CD14-positive monocyte (primary cell): Measurements from ENCODE around the gene C3orf18. TPM values are rescaled to one million over a fixed set of nuclear protein-coding genes. Genes with fewer than 3 reads are reported as not detected.

ENCODE experiments used
- DNase-seq, 3 donors: peaks; one replicate each; pipeline ENCODE4 v3.0.0-alpha.2; 2011 to 2022
- H2AFZ ChIP-seq: 2 replicates; pipeline ENCODE4 v1.6.0; 2012; ENCODE audit warnings: mild to moderate bottlenecking, low read depth, low read length, inconsistent platforms; ENCODE audit not compliant: insufficient read depth, poor library complexity, severe bottlenecking
- H3K27ac ChIP-seq, 2 donors: 1 replicate in 1 of 2; 2 replicates in 1 of 2; pipeline ENCODE4 v1.5.1; 2012 to 2013; ENCODE audit warnings: low read length in 2 of 2, control low read depth in 1 of 2, inconsistent platforms in 1 of 2, low read depth in 1 of 2, mild to moderate bottlenecking in 1 of 2
- H3K27me3 ChIP-seq, 2 donors: one replicate each; pipeline versions ENCODE4 v1.6.0 to v1.6.1; 2011 to 2013; ENCODE audit warnings: low read length in 2 of 2; ENCODE audit not compliant: control insufficient read depth in 2 of 2, insufficient read depth in 2 of 2
- H3K36me3 ChIP-seq, 2 donors: replicated peaks in 1 of 2; 1 replicate in 1 of 2; 2 replicates in 1 of 2; pipeline versions ENCODE4 v1.5.1 to v1.6.1; 2012 to 2013; ENCODE audit warnings: low read length in 2 of 2, control low read depth in 1 of 2, inconsistent platforms in 1 of 2, mild to moderate bottlenecking in 1 of 2; ENCODE audit not compliant: insufficient read depth in 2 of 2, control insufficient read depth in 1 of 2
- H3K4me1 ChIP-seq, 2 donors: 1 replicate in 1 of 2; 2 replicates in 1 of 2; pipeline versions ENCODE4 v1.5.1 to v1.6.1; 2012 to 2013; ENCODE audit warnings: low read length in 2 of 2, control low read depth in 1 of 2, inconsistent platforms in 1 of 2, mild to moderate bottlenecking in 1 of 2, moderate library complexity in 1 of 2; ENCODE audit not compliant: insufficient read depth in 2 of 2, control insufficient read depth in 1 of 2
- H3K4me2 ChIP-seq: replicated peaks from 2 replicates; pipeline ENCODE3; 2012; ENCODE audit warnings: low read length, moderate library complexity, mild to moderate bottlenecking; ENCODE audit not compliant: poor library complexity, severe bottlenecking; ENCODE audit errors: extremely low read depth
- H3K4me3 ChIP-seq, 3 experiments: fragments of 200-600 bp in 1 of 3; sonication (generic) in 1 of 3; replicated peaks in 1 of 3; 1 replicate in 2 of 3; 2 replicates in 1 of 3; pipeline ENCODE4 v1.5.1; 2011 to 2013; ENCODE audit warnings: low read length in 3 of 3, mild to moderate bottlenecking in 3 of 3, control low read depth in 2 of 3, low read depth in 2 of 3, inconsistent platforms in 1 of 3, moderate library complexity in 1 of 3
- H3K79me2 ChIP-seq: 2 replicates; pipeline ENCODE4 v1.6.0; 2012; ENCODE audit warnings: mild to moderate bottlenecking, control low read depth, inconsistent platforms, low read length, moderate library complexity; ENCODE audit not compliant: insufficient read depth
- H3K9ac ChIP-seq: 2 replicates; pipeline ENCODE4 v1.6.0; 2017; ENCODE audit warnings: low read length, mild to moderate bottlenecking; ENCODE audit not compliant: insufficient read depth, poor library complexity, severe bottlenecking
- H3K9me3 ChIP-seq, 2 donors: replicated peaks in 1 of 2; 1 replicate in 1 of 2; 2 replicates in 1 of 2; pipeline versions ENCODE4 v1.5.1 to v1.6.1; 2012 to 2013; ENCODE audit warnings: low read length in 2 of 2, control low read depth in 1 of 2; ENCODE audit not compliant: control insufficient read depth in 1 of 2, insufficient read depth in 1 of 2
- H4K20me1 ChIP-seq: 2 replicates; pipeline ENCODE4 v1.6.0; 2012; ENCODE audit warnings: mild to moderate bottlenecking, low read length, control low read depth, moderate library complexity; ENCODE audit not compliant: insufficient read depth
- H3K27ac Mint-ChIP-seq, 7 donors: one replicate each; pipeline ENCODE4 v1.8.0; 2020; ENCODE audit warnings: mild to moderate bottlenecking in 7 of 7, mixed read lengths in 7 of 7, moderate library complexity in 6 of 7, inconsistent platforms in 2 of 7
- H3K27me3 Mint-ChIP-seq, 3 donors: one replicate each; pipeline ENCODE4 v1.8.0; 2021 to 2022; ENCODE audit warnings: low read depth in 3 of 3, mild to moderate bottlenecking in 3 of 3, mixed read lengths in 3 of 3, moderate library complexity in 3 of 3, inconsistent platforms in 1 of 3
- H3K36me3 Mint-ChIP-seq, 2 donors: one replicate each; pipeline ENCODE4 v1.8.0; 2020; ENCODE audit warnings: mixed read lengths in 2 of 2, inconsistent platforms in 1 of 2, mild to moderate bottlenecking in 1 of 2
- H3K4me1 Mint-ChIP-seq: one replicate; pipeline ENCODE4 v1.8.0; 2020; ENCODE audit warnings: mild to moderate bottlenecking, mixed read lengths
- H3K4me3 Mint-ChIP-seq, 2 donors: one replicate each; pipeline ENCODE4 v1.8.0; 2020; ENCODE audit warnings: mild to moderate bottlenecking in 2 of 2, mixed read lengths in 2 of 2, moderate library complexity in 1 of 2
- H3K9me3 Mint-ChIP-seq, 7 donors: one replicate each; pipeline ENCODE4 v1.8.0; 2020 to 2022; ENCODE audit warnings: mixed read lengths in 7 of 7, mild to moderate bottlenecking in 6 of 7, moderate library complexity in 6 of 7, inconsistent platforms in 2 of 7
- WGBS: methylation state at CpG from one replicate; pipeline ENCODE4 v1.1.5; 2013; ENCODE audit warnings: missing lambda C conversion rate; ENCODE audit not compliant: insufficient coverage; 5-methylcytosine and 5-hydroxymethylcytosine counted together
- intact Hi-C, 2 donors: fragments of 100-400 bp; cut with micrococcal nuclease; formaldehyde crosslinking; loops; one replicate each; pipeline versions ENCODE4 v1.15.0 to v1.15.1; 2023
- polyA plus RNA-seq, 3 donors: library from polyadenylated mRNA; depleted of rRNA in 1 of 3; unstranded in 2 of 3; stranded (reverse) in 1 of 3; fragments of 300-500 nt in 2 of 3; fragments of >200 nt in 1 of 3; fragmentation: Illumina TruSeq in 2 of 3; gene quantifications; 1 replicate in 2 of 3; 2 replicates in 1 of 3; pipeline ENCODE4 v1.2.3, GENCODE V29; 2012 to 2021
- TF ChIP-seq, protein P1 (sequence below): fragments of 200-600 bp; IDR thresholded peaks from one replicate; pipeline ENCODE4 v1.8.0; 2022; ENCODE audit warnings: antibody characterized with exemption, mild to moderate bottlenecking

Gene C3orf18
- polyA plus RNA-seq, 3 donors = 0.18 to 1.5 (median 0.76) TPM

DNA sequence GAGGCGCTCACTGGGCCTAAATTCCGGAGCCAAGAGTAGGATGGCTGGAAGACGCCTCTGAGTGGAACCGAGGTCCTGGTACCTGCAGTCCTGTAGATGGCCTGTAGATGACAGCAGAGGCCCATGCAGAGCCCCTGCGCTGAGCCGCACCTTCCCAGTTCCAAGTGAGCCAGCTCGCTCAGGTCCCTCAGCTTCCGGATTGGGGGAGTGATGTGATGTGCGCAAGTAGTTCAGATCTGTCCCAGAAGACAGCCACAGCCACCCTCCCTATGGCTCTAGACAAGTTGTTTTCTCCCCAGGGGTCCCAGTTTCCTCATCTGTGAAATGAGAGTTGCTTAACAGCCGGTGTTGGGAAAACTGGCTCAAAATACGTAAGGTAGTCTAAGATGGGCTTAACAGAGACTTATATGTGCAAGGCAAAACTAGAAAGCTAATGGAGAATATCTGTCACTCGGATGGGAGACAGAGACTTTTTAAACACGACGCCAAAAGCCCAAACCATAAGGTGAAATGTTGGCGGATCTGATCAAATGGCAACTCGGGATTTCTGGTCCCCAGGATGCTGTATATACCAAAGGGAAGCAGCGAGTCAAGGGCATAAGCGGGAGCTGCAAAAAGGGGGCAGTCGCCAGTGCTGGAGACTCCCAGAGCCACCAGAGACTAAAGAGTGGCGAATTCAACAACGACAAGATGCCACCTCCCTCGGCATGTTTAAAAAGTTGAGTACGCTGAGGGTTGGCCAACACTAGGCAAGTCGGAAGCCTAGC is 48.6 kb upstream of the C3orf18 start:
- Histone ChIP-seq H3K27me3 (no peaks in the 10 kb centered on the region), H3K9ac (peak overlapping the region; percentile 97), H3K4me1 (peaks cover 72 to 83% of the 10 kb centered on the region in 2 donors), H3K4me3 (peak overlapping the region; percentile 43 to 91 (median 88)), H2AFZ (peak overlapping the region; percentile 77), H3K36me3 (peaks cover 0 to 5% of the 10 kb centered on the region in 2 donors), H3K27ac (peak overlapping the region; percentile 82 to 89), H4K20me1 (peaks cover 6% of the 10 kb centered on the region), H3K4me2 (peak overlapping the region; percentile 84), H3K79me2 (peaks cover 50% of the 10 kb centered on the region), H3K9me3 (no peaks in the 10 kb centered on the region)
- peak overlapping the region; percentile 94 to 99 (median 98) for H3K27ac Mint-ChIP-seq
- intact Hi-C loops = loop anchor here in 1 of 2 donors (2.0 to 5.0 kb wide), 2 partner anchors 17 to 259 kb away; partner anchors contain the start of gene TMEM115
- TF ChIP-seq, protein P1, sequence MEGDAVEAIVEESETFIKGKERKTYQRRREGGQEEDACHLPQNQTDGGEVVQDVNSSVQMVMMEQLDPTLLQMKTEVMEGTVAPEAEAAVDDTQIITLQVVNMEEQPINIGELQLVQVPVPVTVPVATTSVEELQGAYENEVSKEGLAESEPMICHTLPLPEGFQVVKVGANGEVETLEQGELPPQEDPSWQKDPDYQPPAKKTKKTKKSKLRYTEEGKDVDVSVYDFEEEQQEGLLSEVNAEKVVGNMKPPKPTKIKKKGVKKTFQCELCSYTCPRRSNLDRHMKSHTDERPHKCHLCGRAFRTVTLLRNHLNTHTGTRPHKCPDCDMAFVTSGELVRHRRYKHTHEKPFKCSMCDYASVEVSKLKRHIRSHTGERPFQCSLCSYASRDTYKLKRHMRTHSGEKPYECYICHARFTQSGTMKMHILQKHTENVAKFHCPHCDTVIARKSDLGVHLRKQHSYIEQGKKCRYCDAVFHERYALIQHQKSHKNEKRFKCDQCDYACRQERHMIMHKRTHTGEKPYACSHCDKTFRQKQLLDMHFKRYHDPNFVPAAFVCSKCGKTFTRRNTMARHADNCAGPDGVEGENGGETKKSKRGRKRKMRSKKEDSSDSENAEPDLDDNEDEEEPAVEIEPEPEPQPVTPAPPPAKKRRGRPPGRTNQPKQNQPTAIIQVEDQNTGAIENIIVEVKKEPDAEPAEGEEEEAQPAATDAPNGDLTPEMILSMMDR = peak; percentile 98
- peaks cover 13 to 21% of the 10 kb centered on the region in 2 donors for H3K36me3 Mint-ChIP-seq
- no peaks in the 10 kb centered on the region for H3K9me3 Mint-ChIP-seq
- under 1% methylated on average over 18 of the region's 24 CpGs for WGBS
- H3K4me3 Mint-ChIP-seq = peak overlapping the region; percentile 84 to 96
- H3K4me1 Mint-ChIP-seq = peaks cover 66% of the 10 kb centered on the region
- peak; percentile 76 to 82 (median 80) for DNase-seq
- H3K27me3 Mint-ChIP-seq = peaks cover 0 to 1% (median 0%) of the 10 kb centered on the region in 3 donors

DNA sequence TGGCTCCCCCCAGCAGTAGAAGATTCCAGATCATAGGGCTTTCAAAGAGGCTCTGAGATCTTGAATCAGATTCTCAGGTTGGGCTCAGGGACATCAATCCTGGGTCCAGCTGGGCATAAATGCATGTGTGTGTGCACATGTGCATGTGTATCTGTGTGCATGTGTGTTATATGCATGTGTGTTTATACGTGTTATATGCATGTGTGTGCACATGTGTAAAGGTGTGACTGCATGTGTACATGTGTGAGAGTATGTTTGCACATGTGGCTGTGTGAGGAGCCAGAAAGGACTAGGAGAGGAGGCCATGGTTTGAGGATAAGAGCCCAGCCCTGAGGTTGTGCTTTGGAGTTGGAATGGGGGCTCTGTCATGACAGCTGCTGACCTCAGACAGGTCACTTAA is 47.6 kb upstream of the C3orf18 start:
- TF ChIP-seq, protein P1 = no peak
- peaks cover 9 to 15% of the 10 kb centered on the region in 2 donors for H3K36me3 Mint-ChIP-seq
- 88% methylated on average over 1 of the region's 1 CpG for WGBS

More for the DNA sequence above, 47.6 kb upstream of the C3orf18 start:
- no peaks in the 10 kb centered on the region for H3K27me3 ChIP-seq
- Mint-ChIP-seq H3K9me3 (no peaks in the 10 kb centered on the region), H3K27me3 (peaks cover 0 to 1% (median 0%) of the 10 kb centered on the region in 3 donors), H3K4me3 (no peak overlapping the region), H3K4me1 (peaks cover 66% of the 10 kb centered on the region), H3K27ac (no peak overlapping the region)
- peaks cover 52% of the 10 kb centered on the region for H3K79me2 ChIP-seq
- intact Hi-C loops = loop anchor here in 1 of 2 donors (5.0 kb wide), 1 partner anchor 258 kb away; the partner anchor contains the start of gene TMEM115
- H3K4me1 ChIP-seq = peaks cover 72 to 83% of the 10 kb centered on the region in 2 donors
- no peak overlapping the region for H3K27ac ChIP-seq
- H3K4me2 ChIP-seq = no peak overlapping the region
- no peaks in the 10 kb centered on the region for H3K9me3 ChIP-seq
- no peak overlapping the region for H3K9ac ChIP-seq
- H2AFZ ChIP-seq = no peak overlapping the region
- H4K20me1 ChIP-seq = peaks cover 9% of the 10 kb centered on the region
- peaks cover 0 to 5% of the 10 kb centered on the region in 2 donors for H3K36me3 ChIP-seq
- no peak for DNase-seq
- H3K4me3 ChIP-seq = no peak overlapping the region
